Nephron (organoid): Measurements from ENCODE around the gene UXS1.

Experiments used
- H3K27ac Mint-ChIP-seq, 3 experiments: 2 replicates each; pipeline ENCODE4 v1.8.0; 2020; ENCODE audit warnings: mixed read lengths in 3 of 3, mild to moderate bottlenecking in 2 of 3, moderate library complexity in 1 of 3
- H3K27me3 Mint-ChIP-seq: 2 replicates; pipeline ENCODE4 v1.8.0; 2021; ENCODE audit warnings: low read depth, mild to moderate bottlenecking, moderate library complexity, mixed read lengths
- H3K36me3 Mint-ChIP-seq: 2 replicates; pipeline ENCODE4 v1.8.0; 2020; ENCODE audit warnings: low read depth, mixed read lengths
- H3K4me1 Mint-ChIP-seq: 2 replicates; pipeline ENCODE4 v1.8.0; 2020; ENCODE audit warnings: mixed read lengths
- H3K4me3 Mint-ChIP-seq, 3 experiments: 2 replicates each; pipeline ENCODE4 v1.8.0; 2020; ENCODE audit warnings: mild to moderate bottlenecking in 3 of 3, mixed read lengths in 3 of 3, moderate library complexity in 2 of 3
- H3K9me3 Mint-ChIP-seq: 2 replicates; pipeline ENCODE4 v1.8.0; 2020; ENCODE audit warnings: mixed read lengths
- TF ChIP-seq, protein P1 (sequence below), 3 experiments: fragments of 200-600 bp; sonication (generic); IDR thresholded peaks; one replicate each; pipeline ENCODE4 v1.5.0; 2021; ENCODE audit warnings: antibody characterized with exemption in 3 of 3; ENCODE audit not compliant: unreplicated experiment in 3 of 3

UXS1 gene

DNA sequence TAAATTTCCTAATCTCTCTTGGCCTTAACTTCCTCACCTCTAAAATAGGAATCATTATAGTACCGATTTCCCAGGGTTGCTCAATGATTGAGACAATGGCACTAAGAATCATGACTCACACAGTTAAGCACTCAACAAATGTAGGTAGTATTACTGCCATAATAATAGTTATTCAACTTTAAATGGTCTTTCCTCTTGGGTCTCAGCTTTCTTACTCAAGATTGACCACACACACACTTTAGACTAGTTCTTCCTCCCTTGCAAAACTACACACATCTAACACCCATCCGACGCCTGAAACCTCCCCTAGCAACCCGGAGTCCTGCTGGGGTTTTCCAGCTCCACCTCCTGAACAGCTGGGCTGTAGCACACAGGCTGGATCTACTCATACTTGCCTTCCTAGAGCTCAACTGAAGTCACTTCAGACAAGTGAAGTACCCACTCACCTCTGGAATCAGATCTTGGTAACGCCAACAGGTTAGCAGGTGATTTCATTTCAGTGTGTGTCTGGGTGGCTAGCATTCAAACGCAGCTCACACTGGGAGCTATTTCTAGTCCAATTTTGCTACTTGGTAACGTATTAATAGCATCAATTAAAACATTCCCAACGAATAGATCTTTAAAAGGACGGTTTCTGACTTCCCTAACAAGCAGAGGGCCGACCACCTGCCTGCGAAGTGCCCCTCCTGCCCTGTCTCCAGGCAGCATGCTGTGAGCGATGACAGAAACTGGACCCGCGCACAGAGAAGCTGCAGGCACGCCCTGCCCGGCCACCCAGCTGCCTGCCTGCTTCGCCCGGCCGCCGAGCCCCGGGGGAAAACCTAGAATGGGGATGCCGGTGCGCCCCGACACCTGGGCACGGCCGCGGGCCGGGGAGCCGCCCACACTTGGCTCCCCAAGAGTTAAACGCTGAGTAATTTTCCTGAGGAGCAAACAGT is 1.1 kb downstream of the UXS1 start:
- peaks cover 56% of the 10 kb centered on the region for H3K4me1 Mint-ChIP-seq
- TF ChIP-seq, protein P1, sequence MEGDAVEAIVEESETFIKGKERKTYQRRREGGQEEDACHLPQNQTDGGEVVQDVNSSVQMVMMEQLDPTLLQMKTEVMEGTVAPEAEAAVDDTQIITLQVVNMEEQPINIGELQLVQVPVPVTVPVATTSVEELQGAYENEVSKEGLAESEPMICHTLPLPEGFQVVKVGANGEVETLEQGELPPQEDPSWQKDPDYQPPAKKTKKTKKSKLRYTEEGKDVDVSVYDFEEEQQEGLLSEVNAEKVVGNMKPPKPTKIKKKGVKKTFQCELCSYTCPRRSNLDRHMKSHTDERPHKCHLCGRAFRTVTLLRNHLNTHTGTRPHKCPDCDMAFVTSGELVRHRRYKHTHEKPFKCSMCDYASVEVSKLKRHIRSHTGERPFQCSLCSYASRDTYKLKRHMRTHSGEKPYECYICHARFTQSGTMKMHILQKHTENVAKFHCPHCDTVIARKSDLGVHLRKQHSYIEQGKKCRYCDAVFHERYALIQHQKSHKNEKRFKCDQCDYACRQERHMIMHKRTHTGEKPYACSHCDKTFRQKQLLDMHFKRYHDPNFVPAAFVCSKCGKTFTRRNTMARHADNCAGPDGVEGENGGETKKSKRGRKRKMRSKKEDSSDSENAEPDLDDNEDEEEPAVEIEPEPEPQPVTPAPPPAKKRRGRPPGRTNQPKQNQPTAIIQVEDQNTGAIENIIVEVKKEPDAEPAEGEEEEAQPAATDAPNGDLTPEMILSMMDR (IDR thresholded peaks at IDR 0.05; ENCODE audit: unreplicated experiment in 3 of 3) = no peak
- H3K27ac Mint-ChIP-seq = peak overlapping the region; percentile 35 to 80 (median 45)
- peaks cover 4% of the 10 kb centered on the region for H3K36me3 Mint-ChIP-seq
- H3K4me3 Mint-ChIP-seq = peak overlapping the region; percentile 76 to 87 (median 78)
- H3K9me3 Mint-ChIP-seq = no peaks in the 10 kb centered on the region
- H3K27me3 Mint-ChIP-seq = peaks cover 3% of the 10 kb centered on the region

DNA sequence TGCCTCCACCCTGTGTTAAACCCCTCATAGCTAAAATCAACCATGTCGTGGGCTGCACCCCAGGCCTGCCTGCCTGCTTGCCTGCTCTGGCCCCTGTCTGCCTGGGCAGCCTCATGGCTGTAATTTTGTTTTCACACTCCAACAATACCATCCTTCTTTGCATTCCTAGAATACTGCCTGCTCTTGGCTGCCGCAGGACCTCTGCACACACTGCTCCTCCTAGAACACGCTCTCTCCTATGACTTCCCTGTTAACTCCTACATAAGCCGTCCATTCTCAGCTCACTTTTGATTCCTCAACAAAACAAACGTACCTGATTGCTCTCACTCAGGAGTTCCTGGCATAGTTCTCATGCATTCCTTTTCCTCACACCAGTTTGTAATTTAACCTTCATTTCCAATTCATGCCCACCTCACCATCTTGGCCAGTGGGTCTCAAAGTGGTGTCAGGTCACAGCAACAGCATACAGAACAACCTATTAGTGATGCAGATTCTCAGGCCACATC is 2.5 kb downstream of the UXS1 start:
- Mint-ChIP-seq H3K27ac (peak overlapping the region in 1 of 3 experiments; percentile 9), H3K4me3 (peak overlapping the region; percentile 1 to 76 (median 75)), H3K9me3 (no peaks in the 10 kb centered on the region), H3K36me3 (peaks cover 4% of the 10 kb centered on the region), H3K4me1 (peaks cover 50% of the 10 kb centered on the region), H3K27me3 (no peaks in the 10 kb centered on the region)
- TF ChIP-seq, protein P1 (IDR thresholded peaks at IDR 0.05; ENCODE audit: unreplicated experiment in 3 of 3) = no peak

DNA sequence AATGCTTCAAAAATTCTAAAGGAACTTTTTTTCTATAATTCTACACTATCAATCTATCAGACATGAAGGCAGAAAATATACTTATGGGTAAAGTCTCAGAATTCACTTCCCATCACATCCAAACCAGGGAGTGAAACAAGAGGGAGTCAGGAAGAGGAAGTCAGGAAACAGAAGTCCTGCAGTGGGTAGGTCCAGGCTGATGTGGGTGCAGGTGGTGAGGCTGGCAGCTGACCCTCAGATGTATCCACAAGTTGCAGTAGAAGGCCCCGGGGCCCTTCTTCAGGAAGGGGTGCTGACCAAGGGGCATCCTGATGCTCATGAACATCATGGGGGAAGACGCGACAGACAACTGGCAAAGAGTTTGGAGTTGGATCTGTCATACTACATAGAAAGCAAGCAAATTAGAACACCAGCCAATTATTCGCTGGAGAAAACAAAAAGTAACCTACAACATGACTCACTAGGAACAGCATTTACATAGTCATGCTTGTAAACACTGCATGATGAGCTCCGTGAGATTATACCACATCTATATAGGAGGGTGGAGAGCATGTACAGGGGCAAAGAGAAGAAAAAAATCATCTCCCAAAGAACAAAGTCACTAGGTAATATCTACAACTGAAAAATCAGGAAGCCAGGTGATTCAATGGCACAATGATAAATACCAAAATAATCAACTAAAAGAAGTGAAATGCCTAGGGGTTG is 4.2 kb downstream of the UXS1 start:
- Mint-ChIP-seq H3K4me1 (peaks cover 42% of the 10 kb centered on the region), H3K9me3 (no peaks in the 10 kb centered on the region), H3K4me3 (peak overlapping the region in 2 of 3 experiments; percentile 33 to 64), H3K27ac (peak overlapping the region in 2 of 3 experiments; percentile 21 to 42), H3K27me3 (no peaks in the 10 kb centered on the region), H3K36me3 (peaks cover 12% of the 10 kb centered on the region)
- TF ChIP-seq, protein P1 (IDR thresholded peaks at IDR 0.05; ENCODE audit: unreplicated experiment in 3 of 3) = no peak

DNA sequence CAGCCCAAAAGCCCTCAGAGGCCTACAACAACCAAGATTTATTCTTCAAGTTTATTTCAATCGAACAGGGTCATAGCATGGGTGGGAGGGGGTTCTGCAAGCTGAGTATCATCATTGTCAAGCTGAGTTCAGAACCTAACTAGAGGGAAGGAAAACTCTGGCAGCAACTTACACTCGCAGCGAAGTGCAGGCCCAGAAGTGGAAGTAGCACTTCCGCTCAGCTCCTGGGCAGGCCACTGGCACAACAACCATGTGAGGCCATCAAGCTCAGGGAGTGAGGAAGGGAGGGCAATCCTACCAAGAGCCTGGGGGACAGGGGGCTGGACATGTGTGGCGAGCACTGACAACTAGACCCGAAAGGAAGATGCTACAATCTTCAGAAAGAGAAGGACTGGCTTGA is 4.8 kb downstream of the UXS1 start:
- Mint-ChIP-seq H3K9me3 (no peaks in the 10 kb centered on the region), H3K4me3 (peak overlapping the region in 1 of 3 experiments; percentile 24), H3K27ac (peak overlapping the region; percentile 24 to 58 (median 42)), H3K27me3 (no peaks in the 10 kb centered on the region), H3K4me1 (peaks cover 43% of the 10 kb centered on the region), H3K36me3 (peaks cover 13% of the 10 kb centered on the region)
- TF ChIP-seq, protein P1 (IDR thresholded peaks at IDR 0.05; ENCODE audit: unreplicated experiment in 3 of 3) = no peak

DNA sequence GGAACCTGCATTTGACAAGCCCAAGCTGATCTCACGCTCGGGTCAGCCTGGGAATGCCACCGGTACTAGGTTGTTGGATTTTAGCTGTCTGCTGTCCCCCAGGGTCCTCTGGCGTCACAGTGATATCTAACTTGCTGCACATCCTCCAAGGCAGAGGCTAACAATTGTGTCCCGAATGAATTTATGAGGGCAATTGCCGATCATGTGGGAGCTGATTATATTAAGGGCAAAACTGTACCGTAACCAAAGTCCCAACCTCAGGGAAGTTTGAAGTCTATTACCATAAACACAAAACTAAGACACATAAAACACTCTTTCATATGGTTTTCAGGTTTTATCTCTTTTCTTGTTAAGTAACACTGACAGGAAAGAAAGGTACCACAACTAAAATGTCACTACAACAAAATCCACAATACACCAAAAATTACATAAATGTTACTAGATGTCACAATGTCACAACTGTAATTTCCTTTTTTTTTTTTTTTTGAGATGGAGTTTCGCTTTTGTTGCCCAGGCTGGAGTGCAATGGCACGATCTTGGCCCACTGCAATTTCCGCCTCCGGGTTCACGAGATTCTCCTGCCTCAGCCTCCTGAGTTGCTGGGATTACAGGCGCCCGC is 6.7 kb downstream of the UXS1 start:
- no peaks in the 10 kb centered on the region for H3K27me3 Mint-ChIP-seq
- H3K4me3 Mint-ChIP-seq = no peak overlapping the region
- peaks cover 50% of the 10 kb centered on the region for H3K4me1 Mint-ChIP-seq
- no peak overlapping the region for H3K27ac Mint-ChIP-seq
- no peaks in the 10 kb centered on the region for H3K9me3 Mint-ChIP-seq
- H3K36me3 Mint-ChIP-seq = peaks cover 13% of the 10 kb centered on the region
- TF ChIP-seq, protein P1 (IDR thresholded peaks at IDR 0.05; ENCODE audit: unreplicated experiment in 3 of 3) = no peak
